ENCODE results near the gene DPEP3.

Gene DPEP3

GRCh38 chr16:67944690-67945391 is 35.5 kb downstream of the DPEP3 start:
- no peak for TF ChIP-seq EZH2phosphoT487 (conservative IDR thresholded peaks at IDR 0.05; ENCODE audit: low read length)
- Histone ChIP-seq H3K27ac (ENCODE audit: low read depth, low read length) (no peak overlapping the region), H2AFZ (ENCODE audit: low read depth, low read length, severe bottlenecking) (no peak overlapping the region), H3K36me3 (ENCODE audit: low read length) (no peaks in the 10 kb centered on the region), H3K4me2 (ENCODE audit: low read depth, low read length, poor library complexity, severe bottlenecking) (no peak overlapping the region), H3K4me3 (ENCODE audit: insufficient read depth, low read length, poor library complexity, severe bottlenecking) (no peak overlapping the region), H4K20me1 (ENCODE audit: low read depth, low read length) (no peaks in the 10 kb centered on the region), H3K9ac (ENCODE audit: low read length) (no peak overlapping the region), H3K27me3 (ENCODE audit: low read length) (no peaks in the 10 kb centered on the region), H3K9me3 (ENCODE audit: insufficient read depth, low read length) (no peaks in the 10 kb centered on the region), H3K9me2 (replicated peaks; ENCODE audit: insufficient read depth, low read length) (no peaks in the 10 kb centered on the region), H3F3A (ENCODE audit: insufficient read depth) (peaks cover 7% of the 10 kb centered on the region; the same call in 1 of the 2 replicates), H3K79me2 (ENCODE audit: insufficient read depth, low read length) (peaks cover 1% of the 10 kb centered on the region; the same call in 1 of the 2 replicates)

DNA sequence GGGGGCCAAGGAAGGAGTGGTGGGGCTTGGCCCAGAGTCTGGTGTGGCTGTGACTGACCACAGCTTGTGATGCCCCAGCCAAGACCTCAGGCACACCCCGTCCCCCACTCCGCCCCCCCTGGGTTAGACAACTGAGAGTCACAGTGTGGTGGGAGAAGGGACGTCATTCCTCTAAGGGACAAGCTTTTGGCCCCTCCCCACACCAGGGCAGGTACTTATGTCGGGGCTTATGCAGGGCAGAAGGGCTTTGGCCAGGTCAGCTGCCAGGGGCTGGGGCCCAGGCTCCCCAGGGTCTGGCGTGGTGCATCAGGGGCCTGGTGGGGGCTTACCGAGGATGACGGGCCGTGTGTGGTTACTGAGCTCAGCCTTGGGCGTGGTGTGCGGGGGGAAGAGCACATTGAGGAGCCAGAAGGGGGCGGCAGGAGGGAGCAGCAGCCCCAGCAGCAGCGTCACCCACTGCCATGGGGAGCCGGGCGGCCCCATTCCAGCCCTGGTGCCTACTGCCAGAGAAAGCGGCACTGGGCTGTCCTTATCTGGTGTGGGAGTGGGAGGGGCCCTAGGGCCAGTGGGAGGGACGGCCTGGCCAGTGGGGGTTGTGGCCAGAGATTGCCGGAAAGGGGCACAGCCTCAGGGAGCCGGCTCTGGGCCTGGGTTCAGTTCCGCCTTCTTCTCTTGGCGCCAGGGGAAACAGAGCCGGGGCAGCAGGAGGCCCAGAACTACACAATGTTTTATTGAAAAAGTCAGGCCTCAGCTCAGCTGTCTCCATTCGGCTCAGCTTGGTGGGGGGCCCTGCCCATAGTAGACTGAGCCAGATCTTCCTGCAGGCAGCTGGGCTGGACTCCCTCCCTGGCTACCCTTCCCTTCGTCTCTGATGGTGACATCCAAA is 36.4 kb downstream of the DPEP3 start, which contains the start of gene LCAT:
Gene LCAT, minus strand, starts transcription at position 502 of the 886 bp plus-strand sequence. Its CDS starts 19 bp downstream, at position 483.
- Histone ChIP-seq H4K20me1 (ENCODE audit: low read depth, low read length) (no peaks in the 10 kb centered on the region), H3K9me2 (replicated peaks; ENCODE audit: insufficient read depth, low read length) (no peaks in the 10 kb centered on the region), H3K4me3 (ENCODE audit: insufficient read depth, low read length, poor library complexity, severe bottlenecking) (no peak within 1 kb of the TSS), H3K27me3 (ENCODE audit: low read length) (no peaks in the 10 kb centered on the region), H3K36me3 (ENCODE audit: low read length) (no peaks in the 10 kb centered on the region), H3K27ac (ENCODE audit: low read depth, low read length) (no peak within 1 kb of the TSS), H3F3A (ENCODE audit: insufficient read depth) (peaks cover 7% of the 10 kb centered on the region; the same call in 1 of the 2 replicates), H3K4me2 (ENCODE audit: low read depth, low read length, poor library complexity, severe bottlenecking) (no peak within 1 kb of the TSS), H2AFZ (ENCODE audit: low read depth, low read length, severe bottlenecking) (no peak within 1 kb of the TSS), H3K9me3 (ENCODE audit: insufficient read depth, low read length) (no peaks in the 10 kb centered on the region), H3K79me2 (ENCODE audit: insufficient read depth, low read length) (peaks cover 8% of the 10 kb centered on the region; the same call in 1 of the 2 replicates), H3K9ac (ENCODE audit: low read length) (no peak within 1 kb of the TSS)
- TF ChIP-seq CTCF (IDR thresholded peaks at IDR 0.05; ENCODE audit: insufficient read depth, low read length, poor library complexity, severe bottlenecking) (no peak), EZH2phosphoT487 (conservative IDR thresholded peaks at IDR 0.05; ENCODE audit: low read length) (no peak)

DNA sequence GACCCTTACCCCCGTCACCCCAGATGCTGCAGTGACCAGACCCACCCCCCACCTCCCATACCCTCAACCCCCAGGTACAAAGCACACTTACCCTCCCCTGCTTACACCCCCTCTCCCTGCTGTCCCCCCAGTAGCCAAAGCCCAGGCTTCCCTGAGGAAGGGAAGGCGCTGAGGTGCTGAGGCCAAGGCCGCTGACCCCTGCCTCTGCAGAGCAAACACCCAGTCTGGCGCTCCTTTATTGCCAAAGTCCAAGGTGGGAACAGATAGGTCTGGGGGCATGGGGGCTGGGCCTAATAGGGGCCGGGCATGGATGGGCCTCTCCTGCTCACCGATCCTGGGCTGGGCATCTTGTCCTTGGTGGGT is 37.1 kb downstream of the DPEP3 start:
- Histone ChIP-seq H3K9me3 (ENCODE audit: insufficient read depth, low read length) (no peaks in the 10 kb centered on the region), H3K4me2 (ENCODE audit: low read depth, low read length, poor library complexity, severe bottlenecking) (no peak overlapping the region), H3K27me3 (ENCODE audit: low read length) (no peaks in the 10 kb centered on the region), H3K79me2 (ENCODE audit: insufficient read depth, low read length) (peaks cover 8% of the 10 kb centered on the region; the same call in 1 of the 2 replicates), H3K9ac (ENCODE audit: low read length) (no peak overlapping the region), H3F3A (ENCODE audit: insufficient read depth) (peaks cover 7% of the 10 kb centered on the region; the same call in 1 of the 2 replicates), H3K36me3 (ENCODE audit: low read length) (no peaks in the 10 kb centered on the region), H3K4me3 (ENCODE audit: insufficient read depth, low read length, poor library complexity, severe bottlenecking) (no peak overlapping the region), H3K27ac (ENCODE audit: low read depth, low read length) (no peak overlapping the region), H4K20me1 (ENCODE audit: low read depth, low read length) (no peaks in the 10 kb centered on the region), H3K9me2 (replicated peaks; ENCODE audit: insufficient read depth, low read length) (no peaks in the 10 kb centered on the region), H2AFZ (ENCODE audit: low read depth, low read length, severe bottlenecking) (no peak overlapping the region)
- TF ChIP-seq CTCF (IDR thresholded peaks at IDR 0.05; ENCODE audit: insufficient read depth, low read length, poor library complexity, severe bottlenecking), result no peak
- no peak for TF ChIP-seq EZH2phosphoT487 (conservative IDR thresholded peaks at IDR 0.05; ENCODE audit: low read length)
